IMR-90 (cell line): Measurements from ENCODE around the gene ABCG8.

Experiments
- POLR2A ChIP-seq: IDR thresholded peaks from 2 replicates; pipeline ENCODE4 v1.6.1; 2012; ENCODE audit warnings: mild to moderate bottlenecking, low read depth, low read length
- TF ChIP-seq, protein P1 (sequence below): conservative IDR thresholded peaks from 2 replicates; pipeline ENCODE4 v1.5.1; 2012; ENCODE audit warnings: mild to moderate bottlenecking, low read depth, low read length, improper control_type of control experiment

DNA sequence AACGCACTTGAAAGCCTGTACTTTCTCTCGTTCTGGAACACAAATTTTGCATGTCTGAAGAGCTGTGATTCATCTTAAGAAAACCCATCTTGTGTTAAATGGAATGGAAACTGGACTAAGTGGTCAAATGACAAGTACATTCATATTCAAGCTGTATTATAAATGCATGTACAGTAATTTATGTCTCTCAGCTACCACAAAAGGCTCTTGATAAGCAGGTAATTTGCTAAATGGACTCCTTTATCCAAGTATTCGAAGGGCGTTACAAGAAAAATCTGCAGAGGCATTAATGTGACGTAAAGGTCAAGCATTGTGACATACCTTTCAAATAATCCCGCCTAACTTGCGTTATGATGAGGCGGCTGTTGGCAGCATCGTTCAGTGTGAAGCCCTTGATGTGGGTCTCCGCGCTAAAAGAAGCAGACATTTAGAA lies 66.6 kb downstream of the ABCG8 start:
- TF ChIP-seq, protein P1, sequence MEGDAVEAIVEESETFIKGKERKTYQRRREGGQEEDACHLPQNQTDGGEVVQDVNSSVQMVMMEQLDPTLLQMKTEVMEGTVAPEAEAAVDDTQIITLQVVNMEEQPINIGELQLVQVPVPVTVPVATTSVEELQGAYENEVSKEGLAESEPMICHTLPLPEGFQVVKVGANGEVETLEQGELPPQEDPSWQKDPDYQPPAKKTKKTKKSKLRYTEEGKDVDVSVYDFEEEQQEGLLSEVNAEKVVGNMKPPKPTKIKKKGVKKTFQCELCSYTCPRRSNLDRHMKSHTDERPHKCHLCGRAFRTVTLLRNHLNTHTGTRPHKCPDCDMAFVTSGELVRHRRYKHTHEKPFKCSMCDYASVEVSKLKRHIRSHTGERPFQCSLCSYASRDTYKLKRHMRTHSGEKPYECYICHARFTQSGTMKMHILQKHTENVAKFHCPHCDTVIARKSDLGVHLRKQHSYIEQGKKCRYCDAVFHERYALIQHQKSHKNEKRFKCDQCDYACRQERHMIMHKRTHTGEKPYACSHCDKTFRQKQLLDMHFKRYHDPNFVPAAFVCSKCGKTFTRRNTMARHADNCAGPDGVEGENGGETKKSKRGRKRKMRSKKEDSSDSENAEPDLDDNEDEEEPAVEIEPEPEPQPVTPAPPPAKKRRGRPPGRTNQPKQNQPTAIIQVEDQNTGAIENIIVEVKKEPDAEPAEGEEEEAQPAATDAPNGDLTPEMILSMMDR, result no peak
- TF ChIP-seq POLR2A, result no peak
